OCI-LY1 (cell line): ENCODE results near the gene ENO4.

Source experiments
- H2AFZ ChIP-seq: fragments of 200-600 bp; sonication (generic), shearing (Covaris generic); 2 replicates; pipeline ENCODE4 v1.6.0; 2014; ENCODE audit warnings: antibody characterized with exemption, mild to moderate bottlenecking, low read length
- H3F3A ChIP-seq: fragments of 200-600 bp; sonication (generic), shearing (Covaris generic); 2 replicates; pipeline ENCODE4 v1.6.0; 2014; ENCODE audit warnings: mild to moderate bottlenecking, antibody characterized with exemption, low read length, moderate library complexity; ENCODE audit not compliant: insufficient read depth
- H3K27ac ChIP-seq: fragments of 200-600 bp; sonication (generic); 2 replicates; pipeline ENCODE4 v1.5.1; 2014; ENCODE audit warnings: low read length, mixed run types, mild to moderate bottlenecking, low read depth; ENCODE audit not compliant: poor library complexity, severe bottlenecking
- H3K27me3 ChIP-seq: fragments of 200-600 bp; sonication (generic); 2 replicates; pipeline ENCODE4 v1.6.0; 2014; ENCODE audit warnings: antibody characterized with exemption, mild to moderate bottlenecking, low read length, moderate library complexity; ENCODE audit not compliant: insufficient read depth
- H3K36me3 ChIP-seq: fragments of 200-600 bp; sonication (generic); 2 replicates; pipeline ENCODE4 v1.6.1; 2014; ENCODE audit warnings: mild to moderate bottlenecking, antibody characterized with exemption, low read length, moderate library complexity, mixed read lengths; ENCODE audit not compliant: insufficient read depth
- H3K4me1 ChIP-seq: fragments of 200-600 bp; sonication (generic); 2 replicates; pipeline ENCODE4 v1.5.1; 2014; ENCODE audit warnings: mild to moderate bottlenecking, low read length, moderate library complexity; ENCODE audit not compliant: insufficient read depth, severe bottlenecking
- H3K4me2 ChIP-seq: fragments of 200-600 bp; sonication (generic), shearing (Covaris generic); 2 replicates; pipeline ENCODE4 v1.6.1; 2014; ENCODE audit warnings: low read length
- H3K4me3 ChIP-seq: fragments of 200-600 bp; sonication (generic); 2 replicates; pipeline ENCODE4 v1.5.1; 2014; ENCODE audit warnings: low read length, low read depth, mild to moderate bottlenecking, mixed read lengths; ENCODE audit not compliant: poor library complexity, severe bottlenecking
- H3K79me2 ChIP-seq: fragments of 200-600 bp; shearing (Covaris generic); 2 replicates; pipeline ENCODE4 v1.6.1; 2016; ENCODE audit warnings: mixed run types, low read length, mixed read lengths; ENCODE audit not compliant: insufficient read depth
- H3K9ac ChIP-seq: fragments of 200-600 bp; sonication (generic), shearing (Covaris generic); 2 replicates; pipeline ENCODE4 v1.6.1; 2014; ENCODE audit warnings: mild to moderate bottlenecking, low read length, mixed read lengths
- H3K9me2 ChIP-seq: fragments of 200-600 bp; sonication (generic), shearing (Covaris generic); 2 replicates; pipeline ENCODE4 v1.6.1; 2014; ENCODE audit warnings: low read depth, mild to moderate bottlenecking, low read length, mixed read lengths
- H3K9me3 ChIP-seq: fragments of 200-600 bp; shearing (Covaris generic); 2 replicates; pipeline ENCODE4 v1.6.1; 2014; ENCODE audit warnings: low read length, mixed read lengths
- H4K20me1 ChIP-seq: fragments of 200-600 bp; sonication (generic), shearing (Covaris generic); 2 replicates; pipeline ENCODE4 v1.6.0; 2016; ENCODE audit warnings: mild to moderate bottlenecking, low read length; ENCODE audit not compliant: insufficient read depth
- EZH2 ChIP-seq: fragments of 200-600 bp; sonication (generic), shearing (Covaris generic); IDR thresholded peaks from 2 replicates; pipeline ENCODE4 v1.8.0; 2017; ENCODE audit warnings: borderline replicate concordance, mixed run types, mild to moderate bottlenecking, antibody characterized with exemption, low read length, moderate library complexity, mixed read lengths
- TF ChIP-seq, protein P1 (sequence below): fragments of 200-600 bp; sonication (generic), shearing (Covaris generic); IDR thresholded peaks from 2 replicates; pipeline ENCODE4 v1.5.1; 2017; ENCODE audit warnings: mild to moderate bottlenecking, antibody characterized with exemption, low read length, moderate library complexity, mixed read lengths

The ENO4 gene

GRCh38 chr10:116919164-116919563 lies 69.9 kb downstream of the ENO4 start:
- H3K9me3 ChIP-seq = no peaks in the 10 kb centered on the region
- no peaks in the 10 kb centered on the region for H3K36me3 ChIP-seq
- no peaks in the 10 kb centered on the region for H3K27me3 ChIP-seq
- no peak overlapping the region for H3K4me3 ChIP-seq
- H3F3A ChIP-seq = no peaks in the 10 kb centered on the region
- H3K27ac ChIP-seq = no peak overlapping the region
- no peak for TF ChIP-seq EZH2
- TF ChIP-seq, protein P1, sequence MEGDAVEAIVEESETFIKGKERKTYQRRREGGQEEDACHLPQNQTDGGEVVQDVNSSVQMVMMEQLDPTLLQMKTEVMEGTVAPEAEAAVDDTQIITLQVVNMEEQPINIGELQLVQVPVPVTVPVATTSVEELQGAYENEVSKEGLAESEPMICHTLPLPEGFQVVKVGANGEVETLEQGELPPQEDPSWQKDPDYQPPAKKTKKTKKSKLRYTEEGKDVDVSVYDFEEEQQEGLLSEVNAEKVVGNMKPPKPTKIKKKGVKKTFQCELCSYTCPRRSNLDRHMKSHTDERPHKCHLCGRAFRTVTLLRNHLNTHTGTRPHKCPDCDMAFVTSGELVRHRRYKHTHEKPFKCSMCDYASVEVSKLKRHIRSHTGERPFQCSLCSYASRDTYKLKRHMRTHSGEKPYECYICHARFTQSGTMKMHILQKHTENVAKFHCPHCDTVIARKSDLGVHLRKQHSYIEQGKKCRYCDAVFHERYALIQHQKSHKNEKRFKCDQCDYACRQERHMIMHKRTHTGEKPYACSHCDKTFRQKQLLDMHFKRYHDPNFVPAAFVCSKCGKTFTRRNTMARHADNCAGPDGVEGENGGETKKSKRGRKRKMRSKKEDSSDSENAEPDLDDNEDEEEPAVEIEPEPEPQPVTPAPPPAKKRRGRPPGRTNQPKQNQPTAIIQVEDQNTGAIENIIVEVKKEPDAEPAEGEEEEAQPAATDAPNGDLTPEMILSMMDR = no peak
- no peaks in the 10 kb centered on the region for H3K79me2 ChIP-seq
- no peak overlapping the region for H3K9ac ChIP-seq
- no peak overlapping the region for H3K4me2 ChIP-seq
- H4K20me1 ChIP-seq = no peaks in the 10 kb centered on the region
- no peaks in the 10 kb centered on the region for H3K4me1 ChIP-seq
- H2AFZ ChIP-seq = no peak overlapping the region
- no peaks in the 10 kb centered on the region for H3K9me2 ChIP-seq

- no peak overlapping the region for H3K9ac ChIP-seq
- no peaks in the 10 kb centered on the region for H4K20me1 ChIP-seq
- no peaks in the 10 kb centered on the region for H3K9me2 ChIP-seq
- H3K27me3 ChIP-seq = no peaks in the 10 kb centered on the region
- no peaks in the 10 kb centered on the region for H3K4me1 ChIP-seq
- H3F3A ChIP-seq = no peaks in the 10 kb centered on the region
- no peak overlapping the region for H3K4me2 ChIP-seq
- H3K4me3 ChIP-seq = no peak overlapping the region
- no peak overlapping the region for H2AFZ ChIP-seq
- H3K27ac ChIP-seq = no peak overlapping the region
- no peaks in the 10 kb centered on the region for H3K36me3 ChIP-seq
- TF ChIP-seq, protein P1 = no peak
- TF ChIP-seq EZH2 = no peak
- H3K9me3 ChIP-seq = no peaks in the 10 kb centered on the region
- no peaks in the 10 kb centered on the region for H3K79me2 ChIP-seq
Measured at GRCh38 chr10:116919706-116920105, 70.4 kb downstream of the ENO4 start.

- no peaks in the 10 kb centered on the region for H3K36me3 ChIP-seq
- TF ChIP-seq, protein P1 = no peak
- no peak for TF ChIP-seq EZH2
- H3K27me3 ChIP-seq = no peaks in the 10 kb centered on the region
- no peak overlapping the region for H2AFZ ChIP-seq
- no peak overlapping the region for H3K9ac ChIP-seq
- H3K9me2 ChIP-seq = no peaks in the 10 kb centered on the region
- no peaks in the 10 kb centered on the region for H3F3A ChIP-seq
- no peaks in the 10 kb centered on the region for H4K20me1 ChIP-seq
- H3K4me3 ChIP-seq = no peak overlapping the region
- no peaks in the 10 kb centered on the region for H3K4me1 ChIP-seq
- H3K27ac ChIP-seq = no peak overlapping the region
- H3K79me2 ChIP-seq = no peaks in the 10 kb centered on the region
- no peaks in the 10 kb centered on the region for H3K9me3 ChIP-seq
- H3K4me2 ChIP-seq = no peak overlapping the region
Measured at GRCh38 chr10:116925056-116925455, 75.8 kb downstream of the ENO4 start.
